Adrenal gland (tissue), 5 donors: ENCODE measurements around the gene MGST2.

ENCODE experiments used
- CTCF ChIP-seq, 6 experiments: fragments of 450-650 bp in 4 of 6; fragments of 200-600 bp in 2 of 6; sonication (generic) in 1 of 6; IDR thresholded peaks; 1 replicate in 5 of 6; 2 replicates in 1 of 6; pipeline versions ENCODE4 v1.5.1 to v1.8.0; 2016 to 2021; ENCODE audit warnings: antibody characterized with exemption in 6 of 6, mild to moderate bottlenecking in 2 of 6, moderate library complexity in 1 of 6
- POLR2A ChIP-seq, 2 donors: fragments of 450-650 bp; IDR thresholded peaks; one replicate each; pipeline ENCODE4 v1.6.1; 2017; ENCODE audit warnings: antibody characterized with exemption in 2 of 2, mild to moderate bottlenecking in 2 of 2, moderate library complexity in 1 of 2
- donor health status: DM: no; HTN: no; CAD: no.

GRCh38 chr4:139672215-139672614, 6.6 kb downstream of the MGST2 start:
- TF ChIP-seq CTCF (IDR thresholded peaks at IDR 0.05) (no peak), POLR2A (IDR thresholded peaks at IDR 0.05) (no peak)
